Omental fat pad (tissue), 4 donors: Measurements from ENCODE around the gene GPR65. TPM values are rescaled to one million over a fixed set of nuclear protein-coding genes. Genes with fewer than 3 reads are reported as not detected.

Experiments
- ATAC-seq: fragments of 150-250 bp; one replicate; pipeline ENCODE4 v1.9.1; 2016; ENCODE audit warnings: mild to moderate bottlenecking, moderate library complexity; ENCODE audit not compliant: low FRiP score
- DNase-seq: peaks from one replicate; pipeline ENCODE4 v3.0.0-alpha.2; 2019; ENCODE audit warnings: low spot score
- total RNA-seq, 4 donors: library from RNA; depleted of rRNA; stranded (reverse); fragments of >200 nt; gene quantifications; one replicate each; pipeline ENCODE4 v1.1.0, GENCODE V29; 2016
- TF ChIP-seq, protein P1 (sequence below), 3 donors: fragments of 450-650 bp; IDR thresholded peaks; one replicate each; pipeline ENCODE4 v1.5.1; 2016 to 2017; ENCODE audit warnings: antibody characterized with exemption in 3 of 3, mild to moderate bottlenecking in 3 of 3, moderate library complexity in 2 of 3

Gene GPR65
- total RNA-seq, 4 donors from 2014 or later = 1.4 to 6.0 (median 3.2) TPM

DNA sequence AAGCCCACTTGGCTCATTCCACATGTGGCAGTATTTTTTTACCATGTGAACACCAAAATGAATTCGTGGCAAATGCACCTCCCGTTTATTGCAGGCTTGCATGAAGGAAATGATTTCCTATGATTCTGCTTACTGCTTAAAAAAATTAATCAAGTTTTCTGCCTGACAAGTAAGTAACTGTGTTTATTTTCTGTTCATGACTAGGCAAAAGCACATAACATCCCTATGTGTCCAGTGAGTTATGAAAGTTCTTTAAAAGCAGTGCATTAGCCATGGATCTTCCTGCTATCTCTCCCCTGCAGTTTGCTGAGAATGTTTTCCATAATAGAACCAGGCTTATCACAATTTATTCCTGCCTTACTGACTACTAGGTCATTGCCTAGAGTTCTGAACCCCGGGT lies 20.4 kb downstream of the GPR65 start:
- DNase-seq (no peak), ATAC-seq (no peak)
- TF ChIP-seq, protein P1, sequence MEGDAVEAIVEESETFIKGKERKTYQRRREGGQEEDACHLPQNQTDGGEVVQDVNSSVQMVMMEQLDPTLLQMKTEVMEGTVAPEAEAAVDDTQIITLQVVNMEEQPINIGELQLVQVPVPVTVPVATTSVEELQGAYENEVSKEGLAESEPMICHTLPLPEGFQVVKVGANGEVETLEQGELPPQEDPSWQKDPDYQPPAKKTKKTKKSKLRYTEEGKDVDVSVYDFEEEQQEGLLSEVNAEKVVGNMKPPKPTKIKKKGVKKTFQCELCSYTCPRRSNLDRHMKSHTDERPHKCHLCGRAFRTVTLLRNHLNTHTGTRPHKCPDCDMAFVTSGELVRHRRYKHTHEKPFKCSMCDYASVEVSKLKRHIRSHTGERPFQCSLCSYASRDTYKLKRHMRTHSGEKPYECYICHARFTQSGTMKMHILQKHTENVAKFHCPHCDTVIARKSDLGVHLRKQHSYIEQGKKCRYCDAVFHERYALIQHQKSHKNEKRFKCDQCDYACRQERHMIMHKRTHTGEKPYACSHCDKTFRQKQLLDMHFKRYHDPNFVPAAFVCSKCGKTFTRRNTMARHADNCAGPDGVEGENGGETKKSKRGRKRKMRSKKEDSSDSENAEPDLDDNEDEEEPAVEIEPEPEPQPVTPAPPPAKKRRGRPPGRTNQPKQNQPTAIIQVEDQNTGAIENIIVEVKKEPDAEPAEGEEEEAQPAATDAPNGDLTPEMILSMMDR (IDR thresholded peaks at IDR 0.05) = no peak

DNA sequence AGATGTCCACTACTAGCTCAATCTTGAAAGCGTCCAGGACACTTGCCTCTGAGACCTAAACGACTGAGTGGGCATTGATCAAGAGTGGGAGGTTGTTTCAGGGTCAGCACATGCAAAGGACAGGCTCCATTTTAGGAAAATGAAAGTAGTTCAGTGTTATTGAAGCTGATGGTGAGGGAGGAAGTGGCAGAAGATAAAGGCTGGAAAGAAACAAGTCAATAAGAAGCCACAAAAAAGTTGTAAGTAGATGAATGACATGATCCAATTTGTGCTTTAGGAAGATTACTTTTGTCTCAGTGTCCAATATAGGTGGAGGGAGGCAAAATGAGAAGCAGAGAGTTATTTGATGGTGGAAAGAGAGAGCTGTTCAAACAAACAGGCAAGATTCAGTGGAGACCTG lies 22.0 kb downstream of the GPR65 start:
- no peak for DNase-seq
- TF ChIP-seq, protein P1 (IDR thresholded peaks at IDR 0.05) = no peak
- no peak for ATAC-seq

DNA sequence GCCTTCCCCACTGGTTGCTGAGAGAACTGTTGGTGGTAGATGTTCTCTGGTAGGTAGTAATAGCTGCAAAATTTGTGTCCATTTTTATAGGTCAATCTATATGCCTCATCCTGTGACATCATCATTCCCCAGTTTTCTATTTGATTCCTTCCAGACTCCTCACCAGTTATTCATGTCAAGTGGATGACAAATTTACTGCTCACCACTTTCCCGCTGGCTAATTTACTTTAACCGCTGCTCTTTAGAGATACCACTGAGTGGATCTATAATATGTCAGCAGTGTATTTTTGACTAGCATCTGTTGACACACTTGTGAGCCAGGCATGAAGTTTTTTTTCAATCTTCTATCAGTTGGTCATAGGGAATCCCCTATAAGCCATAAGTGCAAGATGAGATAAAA lies 24.6 kb downstream of the GPR65 start:
- no peak for DNase-seq
- TF ChIP-seq, protein P1 (IDR thresholded peaks at IDR 0.05) = no peak
- no peak for ATAC-seq

DNA sequence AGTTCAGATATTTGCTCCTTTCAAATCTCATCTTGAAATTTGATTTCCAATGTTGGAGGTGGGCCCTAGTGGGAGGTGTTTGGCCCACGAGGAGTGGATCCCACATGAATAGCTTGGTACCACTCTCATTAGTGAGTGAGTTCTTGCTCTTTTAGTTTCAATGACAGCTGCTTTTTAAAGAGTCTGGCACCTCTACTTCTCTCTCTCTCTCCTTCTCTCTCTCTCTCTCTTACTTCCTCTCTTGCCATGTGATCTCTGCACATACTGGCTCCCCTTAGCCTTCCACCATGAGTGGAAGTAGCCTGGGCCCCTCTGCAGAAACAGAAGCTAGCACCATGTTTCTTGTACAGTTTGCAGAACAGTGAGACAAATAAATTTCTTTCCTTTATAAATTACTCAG lies 25.1 kb downstream of the GPR65 start:
- DNase-seq (no peak), ATAC-seq (no peak)
- TF ChIP-seq, protein P1 (IDR thresholded peaks at IDR 0.05) = no peak

DNA sequence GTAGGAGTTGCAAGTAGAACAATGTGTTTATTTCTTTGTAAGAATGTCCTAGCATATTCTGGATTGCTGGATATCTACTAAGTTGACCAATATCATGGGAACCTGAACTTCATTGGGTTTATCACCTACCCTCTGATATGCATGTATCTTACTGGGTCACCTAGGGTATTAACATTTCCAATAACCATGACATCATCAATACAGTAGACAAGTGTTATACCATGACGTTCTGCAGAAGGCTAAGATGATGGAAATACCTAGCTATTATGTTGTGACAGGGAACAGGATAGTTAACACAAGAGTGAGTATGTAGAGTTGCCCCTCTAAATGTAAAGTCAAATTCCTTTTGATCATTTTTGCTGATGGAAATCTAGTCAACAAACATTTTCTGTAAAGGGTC lies 26.0 kb downstream of the GPR65 start:
- DNase-seq (no peak), ATAC-seq (no peak)
- TF ChIP-seq, protein P1 (IDR thresholded peaks at IDR 0.05) = no peak

DNA sequence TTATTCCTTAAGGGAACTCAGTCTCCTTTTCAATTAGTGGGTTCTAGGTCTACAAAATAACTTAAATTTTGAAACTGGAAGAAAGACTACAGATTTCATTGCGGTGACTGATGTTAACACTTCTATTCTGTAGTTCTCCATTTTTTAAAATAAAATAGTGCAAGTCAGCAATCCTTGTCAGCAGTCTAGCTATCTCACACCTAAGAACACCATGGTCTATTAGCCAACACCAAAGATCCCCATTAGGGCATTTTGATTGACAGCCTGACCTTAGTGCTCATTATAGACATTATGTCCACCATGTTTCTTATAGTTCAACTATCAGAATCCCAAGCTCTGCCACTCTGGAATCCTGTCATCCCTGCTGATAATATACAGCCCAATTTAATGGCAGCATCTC lies 27.4 kb downstream of the GPR65 start:
- no peak for ATAC-seq
- TF ChIP-seq, protein P1 (IDR thresholded peaks at IDR 0.05) = no peak
- no peak for DNase-seq

DNA sequence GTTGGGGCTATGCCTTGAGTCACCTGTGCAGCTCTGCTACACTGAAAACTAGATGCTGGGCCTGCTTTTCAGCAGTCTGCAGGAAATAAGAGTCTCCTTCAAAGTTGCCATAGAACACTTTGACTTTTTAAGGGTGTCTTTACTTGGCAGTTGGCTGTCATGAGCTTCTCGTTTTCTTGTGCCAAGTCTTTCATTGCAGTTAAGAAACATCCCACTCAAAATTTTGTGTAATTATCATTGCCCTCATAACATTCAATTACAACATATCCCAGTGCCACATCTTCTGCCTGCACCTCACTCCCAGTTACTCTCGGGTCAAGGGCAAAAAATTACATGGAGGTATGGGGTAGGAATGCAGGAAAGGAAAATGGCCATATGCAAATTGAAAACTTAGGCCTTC lies 29.1 kb downstream of the GPR65 start:
- DNase-seq (no peak), ATAC-seq (no peak)
- TF ChIP-seq, protein P1 (IDR thresholded peaks at IDR 0.05) = no peak
